Memory B cell (primary cell): ENCODE results near the gene ZFR.
"Not testable (repeated sequence)": the region's sequence is repeated elsewhere in the genome, so short reads cannot be mapped to it uniquely, and the experiment has no call there.

ENCODE experiments used
- ATAC-seq: fragments of 150-1000 bp; cut with Tn5 transposase; 2 replicates; pipeline ENCODE4 v1.10.0; 2021; ENCODE audit warnings: low read depth, mild to moderate bottlenecking, moderate library complexity
- DNase-seq, 2 donors: peaks; one replicate each; pipeline ENCODE4 v3.0.0; 2022; ENCODE audit warnings: low spot score in 2 of 2
- H3K27ac Mint-ChIP-seq: one replicate; pipeline ENCODE4 v1.8.0; 2022; ENCODE audit warnings: mild to moderate bottlenecking, moderate library complexity, mixed read lengths
- H3K27me3 Mint-ChIP-seq: one replicate; pipeline ENCODE4 v1.8.0; 2022; ENCODE audit warnings: mixed read lengths
- H3K36me3 Mint-ChIP-seq: one replicate; pipeline ENCODE4 v1.8.0; 2022; ENCODE audit warnings: mild to moderate bottlenecking, mixed read lengths
- H3K4me1 Mint-ChIP-seq: one replicate; pipeline ENCODE4 v1.8.0; 2022; ENCODE audit warnings: mixed read lengths
- H3K4me3 Mint-ChIP-seq: one replicate; pipeline ENCODE4 v1.8.0; 2022; ENCODE audit warnings: mild to moderate bottlenecking, moderate library complexity, mixed read lengths
- H3K9me3 Mint-ChIP-seq: one replicate; pipeline ENCODE4 v1.8.0; 2022; ENCODE audit warnings: mixed read lengths

ZFR gene

DNA sequence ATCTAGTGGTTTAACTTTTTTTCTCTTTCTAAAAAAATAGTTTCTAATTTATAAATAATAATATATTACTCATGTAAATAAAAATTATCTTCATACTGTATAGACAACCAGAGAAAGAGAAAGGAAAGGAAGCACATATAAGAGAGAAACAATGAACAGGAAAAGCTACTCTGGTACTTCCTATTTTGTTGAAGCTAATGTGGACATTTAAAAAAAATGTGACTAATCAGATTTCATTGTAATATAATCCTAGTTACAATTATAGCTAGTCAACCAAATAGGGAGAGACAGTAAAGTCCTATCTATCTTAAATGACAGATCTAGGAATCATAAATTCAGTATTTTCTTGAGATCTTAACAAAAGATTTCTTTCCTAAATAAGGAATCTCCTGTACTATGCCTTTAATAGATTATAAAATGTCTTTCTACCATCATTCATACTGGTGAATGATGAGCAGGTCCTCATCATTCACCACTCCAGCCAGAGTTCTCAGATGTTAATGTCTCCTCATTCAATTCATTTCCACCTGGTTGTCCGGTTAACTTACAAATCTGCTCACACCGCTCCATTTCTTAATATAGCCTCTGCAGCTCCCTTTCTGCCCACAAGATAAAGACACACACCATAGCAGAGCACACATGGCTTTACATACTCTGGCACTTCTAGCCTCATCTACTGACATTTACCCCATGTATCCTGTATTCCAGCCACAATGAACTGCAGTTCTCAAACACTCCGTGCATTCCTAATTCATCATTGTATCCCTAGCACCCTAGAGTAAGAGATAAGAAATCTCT is 30.9 kb downstream of the ZFR start:
- Mint-ChIP-seq H3K27ac (peak overlapping the region; percentile 4), H3K4me1 (peaks cover 4% of the 10 kb centered on the region), H3K27me3 (no peaks in the 10 kb centered on the region), H3K36me3 (peaks cover 29% of the 10 kb centered on the region), H3K9me3 (no peaks in the 10 kb centered on the region), H3K4me3 (no peak overlapping the region)
- ATAC-seq, result no peak
- no peak for DNase-seq

DNA sequence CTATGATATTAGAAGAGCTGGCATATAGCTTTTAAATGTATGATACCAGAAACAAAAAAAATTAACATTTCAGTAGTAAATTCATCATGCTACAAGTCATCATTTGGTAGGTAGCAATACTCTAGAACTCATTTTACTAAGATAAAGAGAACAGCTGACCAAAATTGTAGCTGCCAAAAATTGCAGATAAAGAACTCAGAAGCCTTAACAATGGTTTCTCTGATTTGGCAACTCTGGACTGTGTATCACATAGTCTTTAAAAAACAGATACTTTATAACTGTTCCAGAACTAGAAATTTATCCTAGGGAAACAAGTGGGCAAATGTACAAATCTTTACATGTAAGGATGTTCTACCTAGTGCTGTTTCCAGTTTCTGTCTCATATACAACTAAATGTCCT is 33.9 kb downstream of the ZFR start:
- H3K4me1 Mint-ChIP-seq, result peaks cover 6% of the 10 kb centered on the region
- ATAC-seq (no peak), DNase-seq (no peak)
- H3K36me3 Mint-ChIP-seq, result peaks cover 29% of the 10 kb centered on the region
- H3K27ac Mint-ChIP-seq, result no peak overlapping the region
- no peak overlapping the region for H3K4me3 Mint-ChIP-seq
- H3K9me3 Mint-ChIP-seq, result no peaks in the 10 kb centered on the region
- H3K27me3 Mint-ChIP-seq, result no peaks in the 10 kb centered on the region

DNA sequence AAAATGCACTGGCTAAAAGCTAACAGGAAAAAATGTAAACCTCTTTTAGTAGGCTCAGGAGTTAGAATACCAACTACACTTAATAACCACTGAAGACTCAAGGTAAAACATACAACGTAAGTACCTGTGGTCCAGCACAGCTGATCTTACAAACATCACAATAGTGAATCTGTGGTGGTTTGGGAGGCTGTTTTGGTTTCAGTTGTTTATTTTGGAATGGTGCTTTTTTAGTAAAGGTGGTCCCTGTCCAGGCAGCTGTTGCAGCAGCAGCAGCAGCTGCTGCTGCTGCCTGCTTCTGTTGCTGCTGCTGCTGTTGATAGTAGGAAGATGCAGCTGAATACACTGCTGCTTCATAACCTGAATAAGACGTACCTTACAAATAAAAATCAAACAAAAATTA is 37.9 kb downstream of the ZFR start:
- H3K4me1 Mint-ChIP-seq, result peaks cover 6% of the 10 kb centered on the region
- H3K36me3 Mint-ChIP-seq, result peaks cover 32% of the 10 kb centered on the region
- no peaks in the 10 kb centered on the region for H3K9me3 Mint-ChIP-seq
- ATAC-seq (no peak), DNase-seq (no peak)
- H3K27me3 Mint-ChIP-seq, result no peaks in the 10 kb centered on the region
- no peak overlapping the region for H3K27ac Mint-ChIP-seq
- H3K4me3 Mint-ChIP-seq, result no peak overlapping the region

DNA sequence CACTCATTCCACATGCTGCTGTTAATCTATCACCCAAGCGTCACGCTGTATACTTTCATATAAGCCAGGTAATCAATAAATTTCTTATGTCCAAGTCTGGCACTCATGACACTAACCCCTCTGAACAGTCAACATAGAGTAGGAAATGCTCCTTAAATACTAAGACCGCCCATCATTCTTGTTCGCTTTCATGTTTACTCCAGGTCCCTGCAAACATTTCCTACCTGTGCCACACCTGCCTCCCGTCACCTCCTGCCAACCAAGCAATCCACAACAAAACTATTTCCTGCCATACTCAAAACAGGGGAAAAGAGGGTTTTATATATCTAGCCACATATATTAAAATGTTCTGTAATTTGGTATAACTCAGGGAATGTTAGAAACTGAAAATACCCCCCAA is 39.0 kb downstream of the ZFR start:
- DNase-seq, result no peak
- H3K27ac Mint-ChIP-seq, result no peak overlapping the region
- H3K36me3 Mint-ChIP-seq, result peaks cover 33% of the 10 kb centered on the region
- H3K4me3 Mint-ChIP-seq, result no peak overlapping the region
- H3K9me3 Mint-ChIP-seq, result no peaks in the 10 kb centered on the region
- no peaks in the 10 kb centered on the region for H3K27me3 Mint-ChIP-seq
- ATAC-seq, result no peak
- H3K4me1 Mint-ChIP-seq, result peaks cover 6% of the 10 kb centered on the region

DNA sequence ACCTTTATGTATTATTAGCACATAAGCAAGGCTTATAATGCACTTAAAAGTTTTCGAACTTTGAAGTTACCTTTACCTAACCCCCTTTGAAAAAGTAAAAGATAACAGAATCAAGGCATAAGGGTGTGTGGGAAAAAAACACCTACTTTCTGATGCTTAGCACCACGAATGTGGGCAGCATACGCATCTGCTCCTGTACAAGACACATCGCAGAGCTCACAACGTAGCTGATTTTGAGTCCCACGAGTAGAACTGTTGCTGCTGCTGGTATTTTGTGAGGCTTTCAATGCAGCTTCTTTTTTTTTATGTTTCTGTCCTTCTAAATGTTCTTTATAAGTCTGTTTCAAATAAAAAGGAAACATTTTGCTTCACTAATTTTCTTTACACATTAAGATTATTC is 40.8 kb downstream of the ZFR start:
- H3K36me3 Mint-ChIP-seq, result peaks cover 38% of the 10 kb centered on the region
- H3K27ac Mint-ChIP-seq, result no peak overlapping the region
- ATAC-seq, result no peak

DNA sequence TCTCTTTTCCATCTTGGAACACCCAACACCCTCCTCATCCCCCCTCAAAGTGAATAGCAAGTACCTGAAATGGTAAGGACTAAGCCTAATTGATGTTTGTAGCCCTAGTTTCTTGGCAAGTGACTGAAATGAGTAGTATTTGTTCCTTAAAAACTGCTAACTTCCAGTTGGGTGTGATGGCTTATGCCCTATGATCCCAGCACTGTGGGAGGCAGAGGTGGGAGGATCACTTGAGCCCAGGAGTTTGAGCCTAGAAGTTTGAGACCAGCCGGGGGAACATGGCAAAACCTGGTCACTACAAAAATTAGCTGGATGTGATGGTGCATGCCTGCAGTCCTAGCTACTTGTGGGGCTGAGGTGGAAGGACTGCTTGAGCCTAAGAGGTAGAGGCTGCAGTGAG is 44.1 kb downstream of the ZFR start:
- ATAC-seq (no peak), DNase-seq (no peak)
- Mint-ChIP-seq H3K4me3 (no peak overlapping the region), H3K27ac (no peak overlapping the region), H3K4me1 (peaks cover 2% of the 10 kb centered on the region), H3K9me3 (no peaks in the 10 kb centered on the region), H3K36me3 (peaks cover 35% of the 10 kb centered on the region), H3K27me3 (no peaks in the 10 kb centered on the region)

More for the DNA sequence above, 40.8 kb downstream of the ZFR start:
- Mint-ChIP-seq H3K9me3 (no peaks in the 10 kb centered on the region), H3K4me3 (no peak overlapping the region), H3K27me3 (no peaks in the 10 kb centered on the region), H3K4me1 (peaks cover 6% of the 10 kb centered on the region)
- no peak for DNase-seq

DNA sequence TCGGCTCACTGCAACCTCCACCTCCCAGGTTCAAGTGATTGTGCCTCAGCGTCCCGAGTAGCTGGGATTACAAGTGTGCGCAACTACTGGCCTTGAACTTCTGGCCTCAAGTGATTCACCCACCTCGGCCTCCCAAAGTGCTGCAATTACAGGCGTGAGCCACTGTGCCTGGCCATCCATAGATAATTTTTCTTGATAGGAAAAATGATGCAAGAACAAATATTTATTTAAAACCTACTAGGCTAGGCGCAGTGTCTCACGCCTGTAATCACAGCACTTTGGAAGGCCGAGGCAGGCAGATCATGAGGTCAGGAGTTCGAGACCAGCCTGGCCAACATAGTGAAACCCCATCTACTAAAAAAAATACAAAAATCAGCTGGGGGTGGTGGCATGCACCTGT is 45.8 kb downstream of the ZFR start:
- H3K36me3 Mint-ChIP-seq, result peaks cover 35% of the 10 kb centered on the region
- H3K4me3 Mint-ChIP-seq, DNase-seq, ATAC-seq, H3K27me3 Mint-ChIP-seq, H3K4me1 Mint-ChIP-seq, H3K27ac Mint-ChIP-seq, H3K9me3 Mint-ChIP-seq: not testable (repeated sequence)

DNA sequence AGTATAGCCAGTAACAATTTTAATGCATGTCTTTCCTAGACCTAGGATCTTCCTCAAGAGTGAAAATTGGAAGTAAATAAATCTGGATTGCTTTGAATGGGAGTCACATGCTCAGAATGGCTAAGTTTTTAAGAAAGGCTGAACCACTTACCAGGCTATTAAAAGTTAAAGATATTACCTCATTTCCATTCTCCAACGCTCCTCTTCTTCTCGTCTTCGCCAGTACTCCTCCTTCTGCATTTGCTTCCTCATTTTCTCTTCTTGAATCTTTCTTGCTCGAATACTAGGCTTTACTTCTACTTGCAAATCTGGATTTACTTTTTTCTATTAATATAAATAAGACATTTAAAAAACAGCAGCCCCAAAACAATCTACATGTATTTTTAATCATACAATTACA is 49.6 kb downstream of the ZFR start:
- DNase-seq (no peak), ATAC-seq (no peak)
- H3K27me3 Mint-ChIP-seq, result no peaks in the 10 kb centered on the region
- peaks cover 24% of the 10 kb centered on the region for H3K36me3 Mint-ChIP-seq
- H3K4me1 Mint-ChIP-seq, result no peaks in the 10 kb centered on the region
- H3K4me3 Mint-ChIP-seq, result no peak overlapping the region
- H3K9me3 Mint-ChIP-seq, result no peaks in the 10 kb centered on the region
- H3K27ac Mint-ChIP-seq, result no peak overlapping the region

DNA sequence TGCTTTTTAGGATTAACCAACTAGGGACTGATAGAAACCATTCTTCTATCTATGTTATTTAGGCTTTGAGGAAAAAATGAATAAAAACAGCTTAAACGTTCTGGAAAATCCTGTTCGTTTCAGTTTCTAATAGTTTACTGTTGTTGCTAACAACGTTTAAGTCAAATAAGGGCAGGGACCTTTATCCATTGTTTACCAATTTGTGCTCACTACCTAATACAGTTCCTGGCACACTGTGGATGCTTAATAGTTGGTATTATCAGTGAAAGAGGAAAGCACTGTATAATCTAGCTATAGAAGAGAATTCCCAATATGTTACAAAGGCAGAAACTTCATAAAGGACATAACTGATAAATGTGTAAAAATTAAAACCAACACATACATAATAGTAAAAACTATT is 52.5 kb downstream of the ZFR start:
- peak overlapping the region; percentile 15 for H3K27ac Mint-ChIP-seq
- no peaks in the 10 kb centered on the region for H3K27me3 Mint-ChIP-seq
- ATAC-seq (no peak), DNase-seq (no peak)
- H3K4me3 Mint-ChIP-seq, result no peak overlapping the region
- H3K36me3 Mint-ChIP-seq, result peaks cover 24% of the 10 kb centered on the region
- H3K4me1 Mint-ChIP-seq, result no peaks in the 10 kb centered on the region
- no peaks in the 10 kb centered on the region for H3K9me3 Mint-ChIP-seq

DNA sequence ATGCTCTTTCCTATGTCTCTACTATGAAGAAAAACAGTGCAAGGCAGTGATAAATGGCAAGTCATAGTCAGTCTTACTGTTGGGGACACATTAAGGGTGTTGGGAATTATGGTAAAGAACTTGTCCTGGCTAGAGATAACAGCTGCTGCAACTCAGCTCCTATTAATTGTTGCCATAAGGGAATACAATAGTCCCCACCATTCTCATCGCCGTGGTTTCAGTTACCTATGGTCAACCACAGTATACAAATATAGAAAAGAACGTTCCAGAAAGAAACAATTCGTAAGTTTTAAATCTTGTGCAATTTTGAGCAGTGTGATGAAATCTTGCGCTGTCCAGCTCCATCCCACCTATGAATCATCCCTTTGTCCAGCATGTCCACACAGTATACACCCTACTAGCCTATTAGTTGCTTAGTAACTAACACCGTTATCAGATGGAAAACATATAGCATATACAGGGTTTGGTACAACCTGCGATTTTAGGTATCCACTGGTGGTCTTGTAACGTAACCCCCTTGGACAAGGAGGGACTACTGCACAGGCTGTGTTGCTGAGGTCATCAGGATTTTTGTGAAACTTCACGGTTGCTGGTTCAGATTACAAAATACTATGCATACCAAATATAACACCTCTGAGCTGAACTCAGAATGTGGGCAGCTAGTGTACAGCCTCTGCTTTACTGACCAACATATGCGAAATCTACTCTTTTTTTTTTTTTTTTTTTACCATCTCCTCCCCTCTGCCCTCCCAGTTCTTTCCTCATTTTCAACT is 53.5 kb downstream of the ZFR start:
- Mint-ChIP-seq H3K4me3 (no peak overlapping the region), H3K36me3 (peaks cover 21% of the 10 kb centered on the region), H3K27ac (peak overlapping the region; percentile 15), H3K4me1 (no peaks in the 10 kb centered on the region), H3K27me3 (no peaks in the 10 kb centered on the region), H3K9me3 (no peaks in the 10 kb centered on the region)
- DNase-seq, result no peak
- ATAC-seq, result no peak

DNA sequence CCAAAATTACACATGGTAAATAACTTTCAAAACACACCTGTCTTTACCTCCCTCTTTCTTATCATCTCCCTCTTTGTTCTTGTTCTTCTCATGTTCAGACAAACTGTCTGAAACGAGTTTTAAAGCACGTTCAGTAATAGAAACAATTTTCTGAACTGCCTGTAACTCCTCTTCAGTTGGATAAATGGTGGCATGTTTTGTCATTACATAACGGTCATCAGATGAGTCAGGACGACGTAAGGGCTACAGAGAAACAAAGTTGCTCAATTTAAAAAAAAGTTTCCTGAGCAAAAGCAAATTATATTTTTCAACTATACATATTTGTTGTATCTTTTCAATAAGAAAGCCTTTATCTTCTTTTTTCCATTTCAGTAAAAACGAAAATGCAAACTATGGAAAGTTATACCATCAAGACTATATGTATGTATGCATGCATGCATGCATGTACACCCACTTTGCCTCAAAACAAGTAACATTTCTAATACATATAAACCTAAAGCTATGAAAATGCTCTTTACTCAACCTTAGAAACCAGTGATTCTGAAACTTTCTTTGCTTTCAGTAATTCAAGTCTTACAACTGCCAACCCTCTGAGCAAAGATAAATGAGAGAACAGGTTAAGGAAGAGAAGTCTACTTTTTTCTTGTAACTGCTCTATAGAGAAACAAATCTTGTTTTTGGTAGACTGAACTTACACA is 56.0 kb downstream of the ZFR start:
- peaks cover 20% of the 10 kb centered on the region for H3K36me3 Mint-ChIP-seq
- no peaks in the 10 kb centered on the region for H3K9me3 Mint-ChIP-seq
- H3K27ac Mint-ChIP-seq, result no peak overlapping the region
- no peaks in the 10 kb centered on the region for H3K27me3 Mint-ChIP-seq
- H3K4me1 Mint-ChIP-seq, result no peaks in the 10 kb centered on the region
- ATAC-seq (no peak), DNase-seq (no peak)
- H3K4me3 Mint-ChIP-seq, result no peak overlapping the region

DNA sequence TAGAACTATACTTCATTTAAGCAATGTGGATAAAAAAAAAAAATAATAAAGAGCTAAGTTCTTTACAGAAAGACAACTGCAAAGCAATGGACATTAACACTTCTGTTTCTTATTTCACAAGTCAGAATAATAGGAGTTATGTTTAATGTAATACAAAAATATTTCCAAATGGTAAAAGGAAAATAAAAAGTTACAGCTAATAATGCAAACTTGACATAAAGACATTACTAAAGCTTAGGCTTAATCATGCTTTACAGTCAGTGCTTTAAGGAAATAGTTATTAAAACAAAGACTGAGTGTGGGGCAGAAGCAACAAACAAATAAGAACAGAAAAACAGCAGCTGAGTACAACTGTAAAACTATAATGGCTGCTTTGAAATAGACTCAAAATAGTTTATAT is 56.7 kb downstream of the ZFR start:
- DNase-seq (no peak), ATAC-seq (no peak)
- Mint-ChIP-seq H3K36me3 (peaks cover 20% of the 10 kb centered on the region), H3K4me1 (no peaks in the 10 kb centered on the region), H3K27ac (no peak overlapping the region), H3K4me3 (no peak overlapping the region), H3K27me3 (no peaks in the 10 kb centered on the region), H3K9me3 (no peaks in the 10 kb centered on the region)

DNA sequence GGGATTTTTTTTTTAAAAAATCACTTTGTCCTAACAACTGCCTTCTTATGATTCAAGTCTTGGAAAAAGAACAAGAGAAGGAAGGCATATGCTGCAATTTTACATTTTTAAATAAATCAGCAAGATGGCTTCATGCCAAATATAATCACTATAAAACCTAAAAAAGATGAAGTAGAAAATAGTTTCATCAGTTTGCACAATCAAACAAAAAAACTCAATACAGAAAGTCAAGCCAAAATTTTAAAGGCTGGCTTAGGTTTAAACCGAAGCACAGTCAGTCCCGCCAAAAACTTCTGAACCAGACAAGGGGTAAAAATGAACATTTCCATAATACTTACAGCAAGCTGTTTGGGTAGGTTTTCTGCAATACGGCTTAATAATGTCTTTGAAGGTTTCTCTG is 57.3 kb downstream of the ZFR start:
- DNase-seq (no peak), ATAC-seq (no peak)
- peaks cover 20% of the 10 kb centered on the region for H3K36me3 Mint-ChIP-seq
- no peak overlapping the region for H3K27ac Mint-ChIP-seq
- H3K27me3 Mint-ChIP-seq, result no peaks in the 10 kb centered on the region
- H3K4me1 Mint-ChIP-seq, result no peaks in the 10 kb centered on the region
- H3K4me3 Mint-ChIP-seq, result no peak overlapping the region
- H3K9me3 Mint-ChIP-seq, result no peaks in the 10 kb centered on the region

DNA sequence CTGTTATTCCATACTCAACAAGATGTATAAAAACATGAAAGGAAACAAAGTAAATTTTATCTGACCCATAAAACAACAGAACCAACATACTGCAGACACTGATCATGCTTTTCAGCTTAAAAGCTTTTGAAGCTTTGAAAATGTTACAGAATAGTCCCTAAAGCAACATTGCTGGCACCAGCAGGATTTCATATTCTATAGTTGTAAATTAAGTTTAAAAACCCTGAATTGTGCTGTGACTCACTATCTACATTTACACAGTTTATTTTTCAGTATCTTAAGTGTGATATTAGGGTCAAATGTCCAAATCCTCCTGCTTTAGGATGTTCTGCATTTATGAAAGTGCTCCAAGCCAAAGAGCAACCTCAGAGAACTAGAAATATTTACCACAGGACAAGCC is 59.9 kb downstream of the ZFR start:
- Mint-ChIP-seq H3K27ac (no peak overlapping the region), H3K36me3 (peaks cover 14% of the 10 kb centered on the region)

More for the DNA sequence above, 59.9 kb downstream of the ZFR start:
- Mint-ChIP-seq H3K4me3 (no peak overlapping the region), H3K4me1 (no peaks in the 10 kb centered on the region), H3K27me3 (no peaks in the 10 kb centered on the region), H3K9me3 (no peaks in the 10 kb centered on the region)
- DNase-seq (no peak), ATAC-seq (no peak)
